NK-92 (cell line): Measurements from ENCODE around the gene PLG.
"Not testable (repeated sequence)": the region's sequence is repeated elsewhere in the genome, so short reads cannot be mapped to it uniquely, and the experiment has no call there.

Source experiments
- DNase-seq: peaks from one replicate; lab custom pipeline; 2025; ENCODE audit not compliant: unreplicated experiment; lab: John Stamatoyannopoulos, UW

Gene PLG

DNA sequence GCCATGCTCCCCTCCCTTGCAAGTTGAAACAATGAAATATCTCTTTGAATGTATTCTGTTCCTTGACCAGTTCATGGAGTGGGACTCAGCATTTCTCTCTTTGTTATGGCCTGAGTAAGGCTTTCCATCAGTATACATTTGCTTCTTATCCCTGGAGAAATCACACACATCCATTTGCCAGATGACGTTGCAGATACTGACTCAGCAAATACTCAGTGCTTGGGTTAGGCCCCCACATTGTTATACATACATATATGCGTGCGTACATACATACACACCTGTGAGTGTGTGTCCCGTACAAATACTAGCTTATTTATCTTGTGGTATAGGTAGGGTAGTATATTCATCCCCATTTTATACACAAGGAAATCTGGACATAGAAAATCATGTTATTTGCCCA lies 72.4 kb downstream of the PLG start:
- DNase-seq = no peak

- DNase-seq = no peak
Measured at GRCh38 chr6:160775792-160776580, 73.9 kb downstream of the PLG start.

DNA sequence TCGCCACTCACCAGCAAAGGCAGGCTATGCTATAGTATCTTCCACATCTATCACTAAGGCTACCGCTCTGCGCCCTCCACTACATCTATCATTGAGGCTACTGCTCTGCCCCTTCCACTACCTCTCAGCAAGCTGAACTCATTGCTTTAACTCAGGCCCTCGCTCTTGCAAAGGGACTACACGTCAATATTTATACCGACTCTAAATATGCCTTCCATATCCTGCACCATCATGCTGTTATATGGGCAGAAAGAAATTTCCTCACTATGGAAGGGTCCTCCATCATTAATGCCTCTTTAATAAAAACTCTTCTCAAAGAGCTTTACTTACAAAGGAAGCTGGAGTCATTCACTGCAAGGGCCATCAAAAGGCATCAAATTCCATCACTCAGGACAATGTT lies 77.1 kb downstream of the PLG start:
- DNase-seq = not testable (repeated sequence)

GRCh38 chr6:160780656-160781055 lies 78.6 kb downstream of the PLG start:
- DNase-seq = not testable (repeated sequence)

- DNase-seq = no peak
Measured at GRCh38 chr6:160781298-160781697, 79.3 kb downstream of the PLG start.

DNA sequence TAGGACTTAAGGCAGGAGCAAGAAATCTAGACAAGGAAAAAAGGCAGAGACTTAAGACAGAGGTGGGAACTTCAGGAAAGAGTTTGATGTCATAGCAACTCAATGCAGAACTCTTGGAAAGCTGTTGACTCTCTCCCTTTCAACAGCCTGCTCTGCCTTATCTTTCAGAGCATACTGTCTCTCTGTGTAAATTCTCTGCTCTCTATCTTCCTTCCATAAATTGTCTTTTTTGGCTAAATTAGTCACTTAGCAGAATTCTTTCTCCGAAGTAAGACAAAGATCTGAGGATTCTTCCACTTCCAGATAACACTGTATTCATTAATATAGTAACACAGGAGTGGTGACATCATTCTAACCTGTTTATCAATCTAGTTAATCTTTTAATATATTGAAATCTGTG lies 80.2 kb downstream of the PLG start:
- DNase-seq = no peak

GRCh38 chr6:160783741-160784140 lies 81.7 kb downstream of the PLG start:
- no peak for DNase-seq

GRCh38 chr6:160788126-160788525 lies 86.1 kb downstream of the PLG start:
- DNase-seq = not testable (repeated sequence)

GRCh38 chr6:160788806-160789205 lies 86.8 kb downstream of the PLG start:
- no peak for DNase-seq

DNA sequence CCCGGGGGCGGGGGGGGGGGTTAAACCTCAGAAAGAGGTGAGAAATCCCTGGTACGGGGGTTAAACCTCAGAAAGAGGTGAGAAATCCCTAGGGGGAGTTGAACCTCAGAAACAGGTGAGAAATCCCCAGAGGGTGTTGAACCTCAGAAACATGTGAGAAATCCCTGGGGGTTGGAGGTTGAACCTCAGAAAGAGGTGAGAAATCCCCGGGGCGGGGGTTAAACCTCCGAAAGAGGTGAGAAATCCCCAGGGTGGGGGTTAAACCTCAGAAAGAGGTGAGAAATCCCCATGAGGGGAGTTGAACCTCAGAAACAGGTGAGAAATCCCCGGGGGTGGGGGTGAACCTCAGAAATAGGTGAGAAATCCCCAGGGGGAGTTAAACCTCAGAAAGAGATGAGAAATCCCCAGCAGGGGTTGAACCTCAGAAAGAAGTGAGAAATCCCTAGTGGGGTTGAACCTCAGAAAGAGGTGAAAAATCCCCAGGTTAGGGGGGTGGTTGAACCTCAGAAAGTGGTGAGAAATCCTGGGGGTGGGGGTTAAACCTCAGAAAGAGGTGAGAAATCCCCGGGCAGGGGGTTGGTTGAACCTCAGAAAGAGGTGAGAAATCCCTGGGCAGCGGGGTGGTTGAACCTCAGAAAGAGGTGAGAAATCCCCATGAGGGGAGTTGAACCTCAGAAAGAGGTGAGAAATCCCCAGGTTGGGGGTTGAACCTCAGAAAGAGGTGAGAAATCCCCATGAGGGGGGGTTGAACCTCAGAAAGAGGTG lies 87.4 kb downstream of the PLG start:
- no peak for DNase-seq

DNA sequence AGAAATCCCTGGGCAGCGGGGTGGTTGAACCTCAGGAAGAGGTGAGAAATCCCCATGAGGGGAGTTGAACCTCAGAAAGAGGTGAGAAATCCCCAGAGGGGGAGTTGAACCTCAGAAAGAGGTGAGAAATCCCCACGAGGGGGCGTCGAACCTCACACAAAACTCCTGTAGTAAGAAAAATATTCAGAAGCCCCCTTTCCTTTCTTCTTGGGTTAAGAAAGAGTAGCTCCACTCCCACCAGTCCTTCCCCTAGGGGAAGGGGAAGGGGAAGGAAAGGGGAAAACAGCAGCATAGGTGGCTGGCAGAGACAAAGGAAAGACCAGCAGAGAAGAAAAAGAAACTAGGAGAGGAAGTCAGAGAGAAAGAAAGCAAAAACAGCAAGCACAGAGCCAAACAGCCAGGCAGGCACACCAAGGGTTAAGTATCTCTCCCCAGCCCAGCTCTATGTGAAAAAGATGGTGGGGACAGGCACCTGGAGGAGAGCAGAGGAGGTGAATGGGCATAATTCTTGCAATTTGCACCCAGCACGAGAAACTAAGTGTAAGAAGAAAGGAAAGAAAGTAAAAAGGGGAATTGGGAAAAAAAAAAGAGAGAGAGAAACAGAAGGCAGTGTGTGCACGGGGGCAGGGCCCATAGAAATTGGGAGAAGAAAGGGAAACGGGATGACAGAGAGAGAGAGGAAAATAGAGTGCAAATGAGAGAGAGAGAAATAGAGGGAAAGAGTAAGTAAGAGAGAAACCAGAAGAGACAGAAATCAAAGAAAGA lies 88.2 kb downstream of the PLG start:
- no peak for DNase-seq

- DNase-seq = no peak
Measured at GRCh38 chr6:160791459-160791858, 89.4 kb downstream of the PLG start.

DNA sequence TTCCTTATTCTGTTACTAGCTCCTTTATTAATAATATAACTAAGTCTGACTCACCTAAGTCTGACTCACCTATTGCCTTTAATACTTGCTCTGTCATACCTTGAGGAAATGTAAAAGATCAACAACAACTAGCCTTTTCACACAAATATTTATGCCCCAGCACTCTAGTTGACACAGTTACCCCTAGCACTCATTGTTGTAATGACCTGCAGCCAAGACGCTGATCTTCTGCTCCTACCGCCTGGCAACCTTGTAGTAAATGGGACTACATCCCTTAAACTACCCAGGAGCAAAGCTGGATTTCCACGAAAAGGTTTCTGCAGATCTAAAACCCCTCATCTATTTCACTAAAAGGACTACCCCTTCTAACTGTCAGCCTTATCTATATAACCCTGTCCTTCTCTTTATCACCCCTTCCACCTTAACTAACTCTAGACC lies 90.0 kb downstream of the PLG start:
- no peak for DNase-seq

GRCh38 chr6:160792708-160793107 lies 90.7 kb downstream of the PLG start:
- DNase-seq = no peak

DNA sequence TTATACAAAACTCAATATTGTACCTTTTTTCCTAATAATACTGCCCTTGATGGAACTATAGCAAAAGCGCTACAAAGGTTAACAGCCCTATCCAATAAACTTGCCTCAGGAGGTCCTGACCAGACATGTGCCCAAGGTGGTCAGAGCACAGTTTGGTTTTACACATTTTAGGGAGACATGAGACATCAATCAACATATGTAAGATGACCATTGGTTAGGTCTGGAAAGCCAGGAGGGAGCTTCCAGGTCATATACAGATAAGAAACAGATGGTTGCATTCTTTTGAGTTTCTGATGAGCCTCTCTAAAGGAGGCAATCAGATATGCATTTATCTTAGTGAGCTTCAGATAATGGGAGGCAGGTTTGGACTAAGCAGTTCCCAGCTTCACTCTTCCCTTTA lies 91.6 kb downstream of the PLG start:
- no peak for DNase-seq

DNA sequence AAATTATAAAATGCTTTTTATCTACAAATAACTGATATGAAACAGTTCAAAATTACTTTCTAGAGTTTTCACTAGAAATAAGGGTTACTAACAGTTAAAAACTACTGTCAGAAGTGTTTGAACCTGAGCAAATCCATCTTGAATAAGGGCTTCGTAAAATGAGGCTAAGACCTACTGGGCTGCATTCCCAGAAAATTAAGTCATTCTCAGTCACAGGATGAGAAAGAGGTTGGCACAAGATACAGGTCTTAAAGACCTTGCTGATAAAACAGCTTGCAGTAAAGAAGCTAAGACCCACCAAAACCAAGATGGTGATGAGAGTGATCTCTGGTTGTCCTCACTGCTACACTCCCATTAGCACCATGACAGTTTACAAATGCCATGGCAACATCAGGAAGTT lies 93.7 kb downstream of the PLG start:
- no peak for DNase-seq

- no peak for DNase-seq
Measured at GRCh38 chr6:160798625-160799024, 96.6 kb downstream of the PLG start.

DNA sequence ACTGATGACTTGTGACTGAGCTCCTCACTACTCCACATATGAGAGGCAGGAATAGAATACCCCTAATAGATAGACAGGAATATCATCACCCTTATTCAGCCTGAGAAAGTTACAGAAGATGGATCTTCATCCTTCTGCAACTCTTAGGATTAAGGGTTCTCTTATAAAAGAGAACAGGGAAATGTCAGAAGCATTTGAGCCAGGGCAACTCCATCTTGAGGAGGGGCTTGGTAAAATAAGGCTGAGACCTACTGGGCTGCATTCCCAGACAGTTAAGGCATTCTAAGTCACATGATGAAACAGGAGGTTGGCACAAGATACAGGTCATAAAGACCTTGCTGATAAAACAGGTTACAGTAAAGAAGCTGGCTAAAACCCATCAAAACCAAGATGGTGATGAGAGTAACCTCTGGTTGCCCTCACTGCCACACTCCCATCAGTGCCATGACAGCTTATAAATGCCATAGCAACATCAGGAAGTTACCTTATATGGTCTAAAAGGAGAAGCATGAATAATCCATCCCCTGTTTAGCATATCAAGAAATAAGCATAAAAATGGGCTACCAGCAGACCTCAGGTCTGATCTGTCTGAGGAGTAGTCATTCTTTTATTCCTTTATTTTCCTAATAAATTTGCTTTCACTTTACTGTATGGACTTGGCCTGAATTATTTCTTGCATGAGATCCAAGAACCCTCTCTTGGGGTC lies 97.9 kb downstream of the PLG start:
- no peak for DNase-seq

DNA sequence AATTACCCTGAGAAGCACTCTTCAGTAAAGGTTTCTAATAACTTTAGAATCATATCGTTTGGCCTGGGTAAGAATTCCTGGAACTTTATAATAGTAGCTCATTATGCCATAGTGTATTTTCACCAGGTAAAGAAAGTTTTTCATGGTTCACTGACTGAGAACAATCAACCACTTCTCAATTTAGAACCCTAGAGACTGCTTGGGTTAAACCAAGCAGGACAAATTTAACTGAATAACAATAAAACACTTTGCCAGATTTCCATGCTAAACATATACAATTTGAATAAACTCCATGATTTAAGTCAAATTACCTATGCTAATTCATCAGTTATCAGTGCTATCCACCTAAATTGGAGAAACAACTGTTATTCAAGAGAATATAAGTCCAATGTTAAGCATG lies 99.4 kb downstream of the PLG start:
- no peak for DNase-seq

- DNase-seq = not testable (repeated sequence)
Measured at GRCh38 chr6:160802049-160802448, 100.0 kb downstream of the PLG start.
